Ovary (tissue), 9 donors: Measurements from ENCODE around the gene RWDD4. TPM values are rescaled to one million over a fixed set of nuclear protein-coding genes. Genes with fewer than 3 reads are reported as not detected.

Experiments
- DNase-seq, 5 donors: peaks; one replicate each; pipeline ENCODE4 v3.0.0-alpha.2; 2019 to 2020
- H3K27ac ChIP-seq, 2 donors: fragments of 200-600 bp; one replicate each; pipeline versions ENCODE4 v1.5.1 to v1.8.0; 2019 to 2022
- H3K27me3 ChIP-seq: fragments of 200-600 bp; one replicate; pipeline ENCODE4 v1.8.0; 2022
- H3K36me3 ChIP-seq: fragments of 200-600 bp; sonication (generic); one replicate; pipeline ENCODE4 v1.5.1; 2019
- H3K4me1 ChIP-seq: one replicate; pipeline ENCODE4 v1.8.1; 2013; ENCODE audit warnings: mild to moderate bottlenecking, moderate library complexity; ENCODE audit not compliant: insufficient read depth
- H3K4me3 ChIP-seq: fragments of 200-600 bp; sonication (generic); one replicate; pipeline ENCODE4 v1.5.1; 2017
- H3K9me3 ChIP-seq, 2 donors: fragments of 200-600 bp in 1 of 2; sonication (generic) in 1 of 2; one replicate each; pipeline versions ENCODE4 v1.5.1 to v1.8.1; 2013 to 2019; ENCODE audit warnings: mild to moderate bottlenecking in 1 of 2, moderate library complexity in 1 of 2
- EP300 ChIP-seq: sonication (generic); formaldehyde crosslinking; IDR thresholded peaks from one replicate; pipeline ENCODE4 v1.6.1; 2017; ENCODE audit warnings: antibody characterized with exemption
- POLR2A ChIP-seq: fragments of 450-650 bp; IDR thresholded peaks from one replicate; pipeline ENCODE4 v1.6.1; 2017; ENCODE audit warnings: antibody characterized with exemption, mild to moderate bottlenecking, moderate library complexity
- WGBS, 3 donors: extraction: QIAGEN DNeasy Blood & Tissue Kit in 1 of 3; methylation state at CpG; one replicate each; pipeline versions ENCODE4 v1.1.5 to v1.1.7; 2013 to 2017; 5-methylcytosine and 5-hydroxymethylcytosine counted together
- intact Hi-C, 4 donors: fragments of 100-400 bp; cut with DNase I; formaldehyde crosslinking; loops; one replicate each; pipeline versions ENCODE4 v1.11.0 to v1.15.1; 2022 to 2023
- polyA plus RNA-seq, 2 donors: library from polyadenylated mRNA; stranded (reverse); fragments of 200-250 nt in 1 of 2; fragments of 350-450 nt in 1 of 2; fragmentation: Illumina TruSeq in 1 of 2; extraction: RNeasy Lipid Tissue Mini Kit (QIAGEN cat#74804) in 1 of 2; gene quantifications; one replicate each; pipeline ENCODE4 v1.2.3, GENCODE V29; 2013 to 2014
- small RNA-seq: library from RNA; depleted of rRNA; stranded (forward); fragments of <200 nt; gene quantifications from one replicate; pipeline ENCODE3, GENCODE V24; 2016
- total RNA-seq, 7 donors: library from RNA; depleted of rRNA in 2 of 7; stranded (reverse); fragments of >200 nt in 2 of 7; fragmentation: NEBNext Ultra II Directional in 3 of 7; extraction: Animal tissue kit (Norgen Biotek cat#: 25700) in 3 of 7; gene quantifications; one replicate each; pipeline versions ENCODE4 v1.1.0 to v1.2.4, GENCODE V29; 2016 to 2023
- TF ChIP-seq, protein P1 (sequence below), 3 donors: fragments of 450-650 bp in 2 of 3; fragments of 200-600 bp in 1 of 3; IDR thresholded peaks; one replicate each; pipeline versions ENCODE4 v1.5.1 to v1.8.0; 2016 to 2022; ENCODE audit warnings: antibody characterized with exemption in 3 of 3, mild to moderate bottlenecking in 1 of 3
- donor health status: DM: no; HTN: no; CAD: no; lungs with moderate emphysema.
- donor health status: DM: no; HTN: no; CAD: no.
- donor health status: Bipolar disorder and iron deficiency.
- donor health status: DM: yes; HTN: yes; CAD: no.
- donor health status: DM: no; HTN: no; CAD: no.
- donor health status: DM: yes; HTN: yes; CAD: no.

RWDD4 gene
- total and polyA plus RNA-seq, 9 donors, result 29.0 to 63.5 (median 37.8) TPM

DNA sequence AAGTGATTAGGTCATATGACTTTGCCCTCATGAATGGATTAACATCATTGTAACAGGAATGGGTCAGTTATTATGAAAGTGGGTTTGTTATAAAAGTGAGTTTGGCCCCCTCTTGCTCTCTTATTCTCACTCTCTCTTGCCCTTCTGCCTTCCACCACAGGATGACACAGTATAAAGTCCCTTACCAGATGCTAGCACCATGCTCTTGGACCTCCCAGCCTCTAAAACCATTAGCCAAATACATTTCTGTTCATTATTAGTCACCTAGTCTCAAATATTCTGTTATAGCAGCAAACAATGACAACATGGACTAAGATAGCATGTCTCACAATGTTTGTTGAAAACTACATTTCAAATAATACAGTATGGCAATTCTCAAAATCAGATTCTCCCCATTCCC is 59.7 kb downstream of the RWDD4 start:
- no peaks in the 10 kb centered on the region for H3K36me3 ChIP-seq
- H3K4me3 ChIP-seq, result no peak overlapping the region
- DNase-seq, result no peak
- H3K27me3 ChIP-seq, result no peaks in the 10 kb centered on the region
- peaks cover 4% of the 10 kb centered on the region for H3K4me1 ChIP-seq
- H3K9me3 ChIP-seq, result no peaks in the 10 kb centered on the region
- TF ChIP-seq POLR2A (no peak), EP300 (no peak)
- TF ChIP-seq, protein P1, sequence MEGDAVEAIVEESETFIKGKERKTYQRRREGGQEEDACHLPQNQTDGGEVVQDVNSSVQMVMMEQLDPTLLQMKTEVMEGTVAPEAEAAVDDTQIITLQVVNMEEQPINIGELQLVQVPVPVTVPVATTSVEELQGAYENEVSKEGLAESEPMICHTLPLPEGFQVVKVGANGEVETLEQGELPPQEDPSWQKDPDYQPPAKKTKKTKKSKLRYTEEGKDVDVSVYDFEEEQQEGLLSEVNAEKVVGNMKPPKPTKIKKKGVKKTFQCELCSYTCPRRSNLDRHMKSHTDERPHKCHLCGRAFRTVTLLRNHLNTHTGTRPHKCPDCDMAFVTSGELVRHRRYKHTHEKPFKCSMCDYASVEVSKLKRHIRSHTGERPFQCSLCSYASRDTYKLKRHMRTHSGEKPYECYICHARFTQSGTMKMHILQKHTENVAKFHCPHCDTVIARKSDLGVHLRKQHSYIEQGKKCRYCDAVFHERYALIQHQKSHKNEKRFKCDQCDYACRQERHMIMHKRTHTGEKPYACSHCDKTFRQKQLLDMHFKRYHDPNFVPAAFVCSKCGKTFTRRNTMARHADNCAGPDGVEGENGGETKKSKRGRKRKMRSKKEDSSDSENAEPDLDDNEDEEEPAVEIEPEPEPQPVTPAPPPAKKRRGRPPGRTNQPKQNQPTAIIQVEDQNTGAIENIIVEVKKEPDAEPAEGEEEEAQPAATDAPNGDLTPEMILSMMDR (IDR thresholded peaks at IDR 0.05), result no peak
- H3K27ac ChIP-seq, result no peak overlapping the region
- intact Hi-C loops, result no loop called here

DNA sequence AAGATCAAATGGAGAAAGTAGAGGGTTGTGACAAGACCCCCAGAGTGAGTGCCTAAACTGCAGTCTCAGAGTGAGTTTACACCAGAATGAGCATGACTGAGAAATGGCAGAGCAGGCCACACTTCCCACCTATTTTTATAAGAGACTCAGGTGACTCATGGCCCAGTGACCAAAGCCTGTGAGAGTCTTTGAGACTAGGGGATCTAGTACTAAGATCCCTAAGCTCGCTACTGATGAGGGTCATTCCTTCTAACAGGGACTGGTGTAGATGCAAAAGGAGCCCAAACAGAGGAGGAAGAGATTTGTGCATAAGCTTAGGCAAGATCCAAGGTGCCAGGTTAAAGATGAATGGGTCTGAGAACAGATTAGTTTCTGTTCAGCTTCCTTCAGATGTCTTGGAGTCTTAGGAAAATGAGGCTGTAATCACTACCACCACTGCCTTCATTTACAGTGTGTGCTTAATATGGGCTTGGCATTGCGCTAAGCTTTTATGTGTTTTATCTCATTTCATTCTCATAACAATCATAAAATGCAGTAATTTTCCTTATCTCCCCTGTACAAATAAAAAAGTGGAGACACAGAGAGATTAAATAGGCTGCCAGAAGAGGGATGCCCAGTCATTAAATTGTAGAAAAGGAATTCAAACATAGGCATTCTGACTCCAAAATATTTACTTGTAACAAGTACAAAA is 62.8 kb downstream of the RWDD4 start:
- Histone ChIP-seq H3K36me3 (no peaks in the 10 kb centered on the region), H3K27ac (peak overlapping the region; percentile 21 to 59), H3K4me3 (no peak overlapping the region), H3K9me3 (no peaks in the 10 kb centered on the region), H3K27me3 (no peaks in the 10 kb centered on the region), H3K4me1 (peaks cover 4% of the 10 kb centered on the region)
- 18 to 33% (median 23%) methylated on average over 2 of the region's 2 CpGs for WGBS, 3 donors
- TF ChIP-seq, protein P1 (IDR thresholded peaks at IDR 0.05), result no peak
- TF ChIP-seq POLR2A (no peak), EP300 (no peak)
- no peak for DNase-seq
- intact Hi-C loops, result no loop called here

DNA sequence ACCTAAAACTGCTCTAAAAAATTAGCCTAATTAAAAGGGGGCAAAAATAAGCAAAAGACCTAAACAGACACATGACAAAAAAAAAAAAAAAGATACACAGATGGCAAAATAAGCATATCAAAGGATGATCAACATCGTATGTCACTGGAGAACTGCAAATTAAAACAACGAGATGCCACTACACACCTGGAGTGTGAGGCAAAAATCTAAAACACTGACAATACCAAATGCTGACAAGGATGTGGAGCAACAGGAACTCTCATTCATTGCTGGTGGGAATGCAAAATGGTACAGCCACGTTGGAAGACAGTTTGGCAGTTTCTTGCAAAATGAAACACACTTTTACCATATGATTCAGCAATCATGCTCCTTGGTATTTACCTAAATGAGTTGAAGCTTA is 64.2 kb downstream of the RWDD4 start:
- no peak for DNase-seq
- WGBS, 3 donors, result 83 to 92% (median 89%) methylated on average over 3 of the region's 3 CpGs
- TF ChIP-seq EP300, result no peak
- TF ChIP-seq POLR2A, result no peak
- TF ChIP-seq, protein P1 (IDR thresholded peaks at IDR 0.05), result no peak
- intact Hi-C loops, result no loop called here
- Histone ChIP-seq H3K4me3 (no peak overlapping the region), H3K36me3 (no peaks in the 10 kb centered on the region), H3K27me3 (no peaks in the 10 kb centered on the region), H3K27ac (peak overlapping the region in 1 of 2 donors; percentile 59), H3K9me3 (no peaks in the 10 kb centered on the region), H3K4me1 (peaks cover 4% of the 10 kb centered on the region)

DNA sequence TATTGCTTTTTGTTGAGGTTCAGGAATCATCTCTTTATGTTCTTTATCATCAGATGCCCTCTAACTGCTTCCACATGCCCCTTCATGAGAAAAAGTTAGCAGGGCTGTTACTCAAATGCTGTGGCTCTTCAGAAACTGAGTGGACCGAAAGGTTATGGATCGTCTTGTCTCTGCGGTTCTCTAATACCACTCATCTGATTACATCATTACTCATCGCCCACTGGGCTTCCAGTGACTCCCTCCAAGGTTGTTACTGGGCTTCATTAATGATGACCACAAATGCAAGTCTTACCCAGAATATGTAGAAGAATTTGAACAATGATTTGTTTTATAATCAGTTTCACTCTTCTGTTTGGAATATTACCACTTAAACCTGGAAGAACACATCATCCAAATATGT is 67.7 kb downstream of the RWDD4 start:
- Histone ChIP-seq H3K27me3 (no peaks in the 10 kb centered on the region), H3K36me3 (no peaks in the 10 kb centered on the region), H3K27ac (no peak overlapping the region), H3K4me1 (peaks cover 4% of the 10 kb centered on the region), H3K4me3 (no peak overlapping the region), H3K9me3 (no peaks in the 10 kb centered on the region)
- WGBS, 3 donors, result 93 to 96% (median 94%) methylated on average over 4 of the region's 4 CpGs
- intact Hi-C loops, result no loop called here
- no peak for DNase-seq
- TF ChIP-seq, protein P1 (IDR thresholded peaks at IDR 0.05), result no peak
- TF ChIP-seq POLR2A (no peak), EP300 (no peak)

Small RNA genes lying within 50 kb of the gene (small RNA-seq; reads per million reads assigned to genes)
- gene RNU6-1053P, result not detected
- gene RNU6-335P, result not detected
- not detected for gene RNU6-479P

Other genes starting within 250 kb of the RWDD4 start
- 10 to 100 TPM; 17.8 to 28.8 (median 19.2) TPM for gene CDKN2AIP, start 214.5 kb downstream of the RWDD4 start, total RNA-seq
- 10 to 100 TPM; 14.2 to 25.9 TPM for gene CDKN2AIP, start 214.5 kb downstream of the RWDD4 start, polyA plus RNA-seq
- 10 to 100 TPM; 19.3 to 47.5 (median 28.7) TPM for gene ING2, start 154.1 kb downstream of the RWDD4 start, total RNA-seq
- gene ING2, start 154.1 kb downstream of the RWDD4 start, polyA plus RNA-seq, result 10 to 100 TPM; 38.6 to 47.3 TPM
- gene TRAPPC11, start 108 bp upstream of the RWDD4 start, total RNA-seq, result 10 to 100 TPM; 29.7 to 52.7 (median 43.9) TPM
- gene TRAPPC11, start 108 bp upstream of the RWDD4 start, polyA plus RNA-seq, result 10 to 100 TPM; 21.2 to 32.3 TPM
- 10 to 100 TPM in 3 of 7 donors, 1 to 10 TPM in 4; 2.6 to 16.4 (median 7.7) TPM for gene STOX2, start 246.1 kb upstream of the RWDD4 start, total RNA-seq
- gene STOX2, start 246.1 kb upstream of the RWDD4 start, polyA plus RNA-seq, result 1 to 10 TPM; 2.2 to 3.8 TPM